ENCODE measurements around the gene AP1B1. TPM values are rescaled to one million over a fixed set of nuclear protein-coding genes. Genes with fewer than 3 reads are reported as not detected.

AP1B1 gene
- total RNA-seq, 1 experiment from 2014 or later: 68.1 TPM

- no peak for TF ChIP-seq EZH2 (IDR thresholded peaks at IDR 0.05; ENCODE audit: borderline replicate concordance, low read depth, low read length, poor library complexity, severe bottlenecking)
- TF ChIP-seq, protein P1, sequence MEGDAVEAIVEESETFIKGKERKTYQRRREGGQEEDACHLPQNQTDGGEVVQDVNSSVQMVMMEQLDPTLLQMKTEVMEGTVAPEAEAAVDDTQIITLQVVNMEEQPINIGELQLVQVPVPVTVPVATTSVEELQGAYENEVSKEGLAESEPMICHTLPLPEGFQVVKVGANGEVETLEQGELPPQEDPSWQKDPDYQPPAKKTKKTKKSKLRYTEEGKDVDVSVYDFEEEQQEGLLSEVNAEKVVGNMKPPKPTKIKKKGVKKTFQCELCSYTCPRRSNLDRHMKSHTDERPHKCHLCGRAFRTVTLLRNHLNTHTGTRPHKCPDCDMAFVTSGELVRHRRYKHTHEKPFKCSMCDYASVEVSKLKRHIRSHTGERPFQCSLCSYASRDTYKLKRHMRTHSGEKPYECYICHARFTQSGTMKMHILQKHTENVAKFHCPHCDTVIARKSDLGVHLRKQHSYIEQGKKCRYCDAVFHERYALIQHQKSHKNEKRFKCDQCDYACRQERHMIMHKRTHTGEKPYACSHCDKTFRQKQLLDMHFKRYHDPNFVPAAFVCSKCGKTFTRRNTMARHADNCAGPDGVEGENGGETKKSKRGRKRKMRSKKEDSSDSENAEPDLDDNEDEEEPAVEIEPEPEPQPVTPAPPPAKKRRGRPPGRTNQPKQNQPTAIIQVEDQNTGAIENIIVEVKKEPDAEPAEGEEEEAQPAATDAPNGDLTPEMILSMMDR (conservative IDR thresholded peaks at IDR 0.05; ENCODE audit: low read depth, low read length): no peak
- Histone ChIP-seq H3K27ac (ENCODE audit: low read depth, low read length, poor library complexity, severe bottlenecking) (no peak overlapping the region), H3K36me3 (ENCODE audit: insufficient read depth, low read length, poor library complexity, severe bottlenecking) (peaks cover 26% of the 10 kb centered on the region), H3K4me3 (ENCODE audit: low read depth, low read length, poor library complexity, severe bottlenecking) (no peak overlapping the region), H3K4me1 (ENCODE audit: insufficient read depth, low read length, poor library complexity, severe bottlenecking) (peaks cover 2% of the 10 kb centered on the region), H3K9me3 (ENCODE audit: low read depth, low read length, poor library complexity, severe bottlenecking) (no peaks in the 10 kb centered on the region), H3K27me3 (replicated peaks; ENCODE audit: insufficient read depth, low read depth, low read length, poor library complexity) (no peaks in the 10 kb centered on the region)
- DNase-seq (ENCODE audit: low spot score): no peak
- intact Hi-C loops (cut with micrococcal nuclease; ENCODE audit: unreplicated experiment): no loop called here
- POLR2A ChIA-PET (ENCODE audit: low non-redundant PET): no interaction called here
- BruUV-seq (replicated peaks): no TSS peak
- CTCF ChIA-PET: no interaction called here
Observed at GRCh38 chr22:29301716-29302401, 86.5 kb downstream of the AP1B1 start.

- no peak overlapping the region for H3K27ac ChIP-seq (ENCODE audit: low read depth, low read length, poor library complexity, severe bottlenecking)
- H3K9me3 ChIP-seq (ENCODE audit: low read depth, low read length, poor library complexity, severe bottlenecking): no peaks in the 10 kb centered on the region
- peaks cover 2% of the 10 kb centered on the region for H3K4me1 ChIP-seq (ENCODE audit: insufficient read depth, low read length, poor library complexity, severe bottlenecking)
- ChIA-PET POLR2A (ENCODE audit: low non-redundant PET) (no interaction called here), CTCF (no interaction called here)
- no TSS peak for BruUV-seq (replicated peaks)
- no peak for DNase-seq (ENCODE audit: low spot score)
- no peaks in the 10 kb centered on the region for H3K27me3 ChIP-seq (replicated peaks; ENCODE audit: insufficient read depth, low read depth, low read length, poor library complexity)
- peaks cover 34% of the 10 kb centered on the region for H3K36me3 ChIP-seq (ENCODE audit: insufficient read depth, low read length, poor library complexity, severe bottlenecking)
- intact Hi-C loops (cut with micrococcal nuclease; ENCODE audit: unreplicated experiment): no loop called here
- no peak overlapping the region for H3K4me3 ChIP-seq (ENCODE audit: low read depth, low read length, poor library complexity, severe bottlenecking)
- no peak for TF ChIP-seq EZH2 (IDR thresholded peaks at IDR 0.05; ENCODE audit: borderline replicate concordance, low read depth, low read length, poor library complexity, severe bottlenecking)
- TF ChIP-seq, protein P1 (conservative IDR thresholded peaks at IDR 0.05; ENCODE audit: low read depth, low read length): no peak
Observed at GRCh38 chr22:29300807-29301601, 87.4 kb downstream of the AP1B1 start.

GRCh38 chr22:29300467-29300806 lies 87.9 kb downstream of the AP1B1 start:
- POLR2A ChIA-PET (ENCODE audit: low non-redundant PET): no interaction called here
- Histone ChIP-seq H3K36me3 (ENCODE audit: insufficient read depth, low read length, poor library complexity, severe bottlenecking) (peaks cover 40% of the 10 kb centered on the region), H3K9me3 (ENCODE audit: low read depth, low read length, poor library complexity, severe bottlenecking) (no peaks in the 10 kb centered on the region), H3K27ac (ENCODE audit: low read depth, low read length, poor library complexity, severe bottlenecking) (no peak overlapping the region), H3K4me3 (ENCODE audit: low read depth, low read length, poor library complexity, severe bottlenecking) (no peak overlapping the region), H3K4me1 (ENCODE audit: insufficient read depth, low read length, poor library complexity, severe bottlenecking) (no peaks in the 10 kb centered on the region), H3K27me3 (replicated peaks; ENCODE audit: insufficient read depth, low read depth, low read length, poor library complexity) (no peaks in the 10 kb centered on the region)
- BruUV-seq (replicated peaks): no TSS peak
- no peak for TF ChIP-seq EZH2 (IDR thresholded peaks at IDR 0.05; ENCODE audit: borderline replicate concordance, low read depth, low read length, poor library complexity, severe bottlenecking)
- TF ChIP-seq, protein P1 (conservative IDR thresholded peaks at IDR 0.05; ENCODE audit: low read depth, low read length): no peak
- intact Hi-C loops (cut with micrococcal nuclease; ENCODE audit: unreplicated experiment): no loop called here
- DNase-seq (ENCODE audit: low spot score): no peak
- CTCF ChIA-PET: no interaction called here
